ENCODE data around the gene KDM2A.

KDM2A gene

DNA sequence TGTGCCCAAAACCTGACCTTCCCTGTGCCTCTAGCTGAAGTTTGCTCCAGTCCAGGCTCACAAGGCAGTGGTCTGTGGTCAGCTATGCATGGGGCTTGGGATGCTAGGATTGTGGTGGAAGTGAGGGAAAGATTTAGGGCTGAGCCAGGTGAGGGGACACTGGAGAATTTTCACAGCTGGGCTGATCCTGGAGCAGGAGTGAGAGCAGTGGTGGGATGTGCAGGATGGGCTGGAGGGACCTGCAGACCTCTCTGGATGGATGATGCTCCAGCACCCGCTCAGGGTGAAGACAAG, 23.9 kb upstream of the KDM2A start:
- Histone ChIP-seq H3K9me3 (ENCODE audit: severe bottlenecking) (no peaks in the 10 kb centered on the region), H3K27ac (no peak overlapping the region), H3K27me3 (ENCODE audit: insufficient read depth, low read depth, severe bottlenecking) (no peaks in the 10 kb centered on the region), H3K4me3 (ENCODE audit: low read depth, low read length) (no peak overlapping the region), H3K36me3 (no peaks in the 10 kb centered on the region)
- DNase-seq = no peak
- no peak for TF ChIP-seq CTCF (IDR thresholded peaks at IDR 0.05; ENCODE audit: low read depth, low read length)

DNA sequence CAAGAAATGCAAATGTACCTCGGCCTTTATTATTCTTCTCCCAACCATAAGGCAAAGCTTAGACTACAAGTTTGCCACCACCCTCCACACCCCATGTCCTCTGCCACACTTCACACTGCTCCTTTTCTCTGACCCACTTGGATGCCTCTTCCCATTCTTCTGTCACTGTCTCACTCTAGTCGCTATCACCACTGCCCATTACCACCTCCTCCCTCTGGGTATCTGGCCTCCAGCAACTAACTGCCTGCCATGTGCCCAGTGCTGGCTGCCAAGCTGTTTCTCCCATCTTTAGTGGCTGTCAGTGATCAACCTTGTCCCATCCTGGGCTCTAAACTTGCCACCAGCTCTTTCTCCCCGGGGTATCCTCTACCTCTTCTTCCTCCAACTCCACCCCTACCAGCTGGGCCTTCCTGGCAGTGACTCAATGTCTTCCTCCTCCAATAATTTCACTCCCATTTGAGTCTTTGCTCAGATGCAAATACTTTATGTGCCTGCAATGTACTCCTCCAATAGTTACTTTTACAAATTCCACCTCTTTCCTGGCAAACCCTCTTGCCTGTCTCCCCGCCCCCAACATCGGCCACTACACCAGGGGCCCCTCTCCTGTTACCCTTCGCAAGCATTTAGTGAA, 20.1 kb upstream of the KDM2A start:
- no peak overlapping the region for H3K27ac ChIP-seq
- DNase-seq = no peak
- H3K4me3 ChIP-seq (ENCODE audit: low read depth, low read length) = no peak overlapping the region
- no peaks in the 10 kb centered on the region for H3K27me3 ChIP-seq (ENCODE audit: insufficient read depth, low read depth, severe bottlenecking)
- no peaks in the 10 kb centered on the region for H3K9me3 ChIP-seq (ENCODE audit: severe bottlenecking)
- TF ChIP-seq CTCF (IDR thresholded peaks at IDR 0.05; ENCODE audit: low read depth, low read length) = no peak
- H3K36me3 ChIP-seq = no peaks in the 10 kb centered on the region

DNA sequence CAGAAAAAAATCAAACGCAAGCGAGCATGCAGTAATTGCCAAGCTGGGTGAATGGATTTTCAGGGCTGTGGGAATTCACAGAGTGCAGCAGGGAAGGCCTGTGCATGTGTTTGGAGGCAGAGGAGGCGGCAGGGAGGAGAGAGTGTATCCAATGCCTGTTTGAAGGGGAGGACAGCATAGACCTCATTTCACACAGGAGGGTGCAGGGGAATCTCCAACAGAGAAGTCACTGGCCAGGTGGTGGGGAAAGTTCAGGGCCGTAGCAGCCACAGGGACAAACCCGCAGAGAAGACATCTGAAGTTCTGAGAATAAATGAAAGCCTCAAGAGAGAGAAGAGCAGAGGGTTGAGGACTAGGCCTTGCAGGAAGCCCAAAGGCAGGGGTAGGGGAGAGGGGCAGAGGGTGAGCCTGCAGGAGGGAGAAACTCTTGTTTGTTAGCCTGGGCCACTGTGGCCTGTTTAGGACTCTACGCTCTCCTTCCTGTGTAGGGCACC, 19.2 kb upstream of the KDM2A start:
- DNase-seq = no peak
- H3K4me3 ChIP-seq (ENCODE audit: low read depth, low read length) = no peak overlapping the region
- H3K27me3 ChIP-seq (ENCODE audit: insufficient read depth, low read depth, severe bottlenecking) = no peaks in the 10 kb centered on the region

DNA sequence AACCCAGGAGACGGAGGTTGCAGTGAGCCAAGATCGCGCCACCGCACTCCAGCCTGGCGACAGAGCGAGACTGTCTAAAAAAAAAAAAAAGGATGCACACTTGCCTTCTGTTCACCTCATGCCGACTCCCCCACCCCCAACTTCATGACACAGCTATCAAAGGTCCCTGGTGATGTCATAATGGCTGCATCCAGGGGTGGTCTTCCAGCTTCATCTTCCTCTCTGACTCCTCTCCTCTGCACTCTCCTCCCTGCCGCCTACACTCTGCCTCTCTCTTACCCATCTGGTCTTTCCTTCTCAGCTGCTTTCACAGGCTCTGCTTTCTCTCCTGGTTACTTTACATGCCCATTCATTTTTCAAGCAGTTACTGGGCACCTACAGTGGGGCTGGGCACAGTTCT, 16.4 kb upstream of the KDM2A start:
- Histone ChIP-seq H3K27me3 (ENCODE audit: insufficient read depth, low read depth, severe bottlenecking) (no peaks in the 10 kb centered on the region), H3K36me3 (no peaks in the 10 kb centered on the region), H3K4me3 (ENCODE audit: low read depth, low read length) (no peak overlapping the region), H3K27ac (no peak overlapping the region; the same call in 1 of the 2 replicates), H3K9me3 (ENCODE audit: severe bottlenecking) (peaks cover 3% of the 10 kb centered on the region)
- TF ChIP-seq CTCF (IDR thresholded peaks at IDR 0.05; ENCODE audit: low read depth, low read length) = no peak
- no peak for DNase-seq

More for the DNA sequence above, 19.2 kb upstream of the KDM2A start:
- H3K9me3 ChIP-seq (ENCODE audit: severe bottlenecking) = no peaks in the 10 kb centered on the region
- TF ChIP-seq CTCF (IDR thresholded peaks at IDR 0.05; ENCODE audit: low read depth, low read length) = no peak
- H3K36me3 ChIP-seq = no peaks in the 10 kb centered on the region
- H3K27ac ChIP-seq = no peak overlapping the region

DNA sequence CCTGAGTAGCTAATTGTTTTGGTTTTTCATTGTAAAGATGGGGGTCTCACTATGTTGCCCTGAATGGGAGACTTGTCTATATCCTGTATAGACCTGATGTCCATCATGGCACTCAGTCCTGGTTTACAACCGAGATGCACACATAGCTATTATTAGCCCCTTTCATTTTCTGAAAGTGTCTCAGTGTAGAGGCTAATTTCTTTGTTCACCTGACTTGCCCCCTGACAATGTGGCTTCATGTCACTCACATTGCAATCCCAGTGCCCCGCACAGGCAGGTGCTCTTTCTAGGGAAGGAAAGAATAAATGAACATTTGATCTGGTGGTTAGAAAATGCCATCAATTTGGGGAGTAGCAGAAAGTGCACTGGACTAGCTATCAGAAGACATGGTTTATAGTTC, 13.1 kb upstream of the KDM2A start:
- DNase-seq = no peak
- Histone ChIP-seq H3K36me3 (no peaks in the 10 kb centered on the region), H3K4me3 (ENCODE audit: low read depth, low read length) (no peak overlapping the region), H3K9me3 (ENCODE audit: severe bottlenecking) (peaks cover 3% of the 10 kb centered on the region), H3K27ac (no peak overlapping the region), H3K27me3 (ENCODE audit: insufficient read depth, low read depth, severe bottlenecking) (no peaks in the 10 kb centered on the region)
- TF ChIP-seq CTCF (IDR thresholded peaks at IDR 0.05; ENCODE audit: low read depth, low read length) = no peak

- H3K27ac ChIP-seq = no peak overlapping the region
- TF ChIP-seq CTCF (IDR thresholded peaks at IDR 0.05; ENCODE audit: low read depth, low read length) = no peak
- H3K4me3 ChIP-seq (ENCODE audit: low read depth, low read length) = no peak overlapping the region
- peaks cover 3% of the 10 kb centered on the region for H3K9me3 ChIP-seq (ENCODE audit: severe bottlenecking)
- no peak for DNase-seq
- no peaks in the 10 kb centered on the region for H3K27me3 ChIP-seq (ENCODE audit: insufficient read depth, low read depth, severe bottlenecking)
- no peaks in the 10 kb centered on the region for H3K36me3 ChIP-seq
Observed at GRCh38 chr11:67111261-67111660, 7.8 kb upstream of the KDM2A start.

Data from WERI-Rb-1 (cell line).